H1 (cell line): ENCODE data around the gene KCNMA1. TPM values are rescaled to one million over a fixed set of nuclear protein-coding genes. Genes with fewer than 3 reads are reported as not detected.

Source experiments
- CTCF ChIA-PET: fragments of 300-600 bp; sonication (Branson Sonifier 250); formaldehyde crosslinking; loops from one replicate; lab custom pipeline; 2021; ENCODE audit not compliant: partially characterized antibody; lab: Charles Lee
- POLR2A ChIA-PET: fragments of 300-600 bp; sonication (Branson Sonifier 250); formaldehyde crosslinking; loops from one replicate; lab custom pipeline; 2021; ENCODE audit warnings: inconsistent platforms; ENCODE audit not compliant: partially characterized antibody; lab: Charles Lee
- DNase-seq, 2 experiments: peaks; one replicate each; pipeline versions ENCODE4 v3.0.0 to v3.0.0-alpha.2; 2010 to 2022; ENCODE audit warnings: low spot score in 2 of 2, low read depth in 1 of 2, mixed read lengths in 1 of 2
- FAIRE-seq: peaks from 2 replicates; lab custom pipeline; 2011; peaks lifted over from hg19 to GRCh38; lab: Jason Lieb, UNC
- H2AFZ ChIP-seq: 2 replicates; pipeline ENCODE4 v1.8.1; 2012; ENCODE audit warnings: low read length, inconsistent platforms
- H2AK5ac ChIP-seq: 2 replicates; pipeline ENCODE4 v1.6.1; 2013; ENCODE audit warnings: low read depth, low read length
- H2BK120ac ChIP-seq: replicated peaks from 2 replicates; pipeline ENCODE3; 2013; ENCODE audit warnings: low read depth, low read length, inconsistent platforms
- H2BK12ac ChIP-seq: 2 replicates; pipeline ENCODE4 v1.6.1; 2013; ENCODE audit warnings: low read depth, low read length
- H2BK15ac ChIP-seq: 2 replicates; pipeline ENCODE4 v1.6.1; 2013; ENCODE audit warnings: low read length
- H2BK20ac ChIP-seq: 2 replicates; pipeline ENCODE4 v1.6.1; 2013; ENCODE audit warnings: low read length
- H2BK5ac ChIP-seq: 2 replicates; pipeline ENCODE4 v1.6.1; 2013; ENCODE audit warnings: low read depth, low read length
- H3K14ac ChIP-seq: 2 replicates; pipeline ENCODE4 v1.6.1; 2013; ENCODE audit warnings: inconsistent platforms; ENCODE audit not compliant: insufficient read length
- H3K18ac ChIP-seq: 2 replicates; pipeline ENCODE4 v1.6.1; 2013; ENCODE audit warnings: low read length; ENCODE audit errors: extremely low read depth
- H3K23ac ChIP-seq: 2 replicates; pipeline ENCODE4 v1.6.1; 2013; ENCODE audit warnings: inconsistent platforms; ENCODE audit not compliant: insufficient read length
- H3K23me2 ChIP-seq: 2 replicates; pipeline ENCODE4 v1.6.1; 2013; ENCODE audit warnings: low read depth, low read length
- H3K27ac ChIP-seq: 2 replicates; pipeline ENCODE4 v1.6.1; 2011; ENCODE audit warnings: low read depth, low read length, inconsistent platforms
- H3K27me3 ChIP-seq, 4 experiments: replicated peaks in 1 of 4; 1 replicate in 1 of 4; 2 replicates in 3 of 4; pipeline versions ENCODE4 v1.6.1 to v1.8.1; 2011 to 2013; ENCODE audit warnings: low read length in 3 of 4, mild to moderate bottlenecking in 3 of 4, inconsistent platforms in 2 of 4, mixed read lengths in 2 of 4, moderate library complexity in 1 of 4; ENCODE audit not compliant: control insufficient read depth in 3 of 4, insufficient read depth in 3 of 4; ENCODE audit errors: extremely low read depth in 1 of 4
- H3K36me3 ChIP-seq, 4 experiments: 2 replicates each; pipeline versions ENCODE4 v1.6.1 to v1.8.1; 2011 to 2013; ENCODE audit warnings: mild to moderate bottlenecking in 4 of 4, low read length in 3 of 4, moderate library complexity in 2 of 4, control low read depth in 1 of 4, inconsistent platforms in 1 of 4; ENCODE audit not compliant: insufficient read depth in 4 of 4, control insufficient read depth in 2 of 4
- H3K4ac ChIP-seq: replicated peaks from 2 replicates; pipeline ENCODE3; 2013; ENCODE audit warnings: low read length, low read depth, mixed read lengths, inconsistent platforms; ENCODE audit not compliant: insufficient read length
- H3K4me1 ChIP-seq, 4 experiments: replicated peaks in 1 of 4; 1 replicate in 1 of 4; 2 replicates in 3 of 4; pipeline versions ENCODE4 v1.6.1 to v1.8.1; 2011 to 2013; ENCODE audit warnings: low read length in 3 of 4, inconsistent platforms in 2 of 4, mixed read lengths in 1 of 4; ENCODE audit not compliant: insufficient read depth in 4 of 4, control insufficient read depth in 3 of 4
- H3K4me2 ChIP-seq, 2 experiments: 2 replicates each; pipeline versions ENCODE4 v1.6.1 to v1.8.1; 2011 to 2013; ENCODE audit warnings: low read depth in 2 of 2, low read length in 2 of 2, control low read depth in 1 of 2, inconsistent platforms in 1 of 2, mild to moderate bottlenecking in 1 of 2; ENCODE audit not compliant: insufficient read depth in 1 of 2
- H3K4me3 ChIP-seq, 4 experiments: fragments of 200-600, 300-600 bp in 1 of 4; sonication (generic), shearing (Covaris generic), sonication (Bioruptor Twin) in 1 of 4; 2 replicates each; pipeline versions ENCODE4 v1.5.1 to v1.8.1; 2011 to 2016; ENCODE audit warnings: low read length in 4 of 4, low read depth in 3 of 4, control low read depth in 2 of 4, inconsistent platforms in 2 of 4, mild to moderate bottlenecking in 2 of 4, mixed read lengths in 1 of 4, moderate library complexity in 1 of 4; ENCODE audit not compliant: insufficient read depth in 2 of 4; ENCODE audit errors: extremely low read depth in 1 of 4
- H3K56ac ChIP-seq: replicated peaks from 2 replicates; pipeline ENCODE3; 2013; ENCODE audit warnings: low read depth, mild to moderate bottlenecking, mixed read lengths, low read length, inconsistent platforms; ENCODE audit not compliant: insufficient read length
- H3K79me1 ChIP-seq: 2 replicates; pipeline ENCODE4 v1.6.1; 2013; ENCODE audit warnings: low read depth, low read length, control low read depth
- H3K79me2 ChIP-seq, 2 experiments: 2 replicates each; pipeline versions ENCODE4 v1.6.1 to v1.8.1; 2012 to 2013; ENCODE audit warnings: low read length in 2 of 2, mild to moderate bottlenecking in 2 of 2, inconsistent platforms in 1 of 2; ENCODE audit not compliant: insufficient read depth in 2 of 2, control insufficient read depth in 1 of 2
- H3K9ac ChIP-seq, 4 experiments: replicated peaks in 1 of 4; 1 replicate in 1 of 4; 2 replicates in 3 of 4; pipeline versions ENCODE4 v1.6.1 to v1.8.1; 2011 to 2013; ENCODE audit warnings: low read depth in 3 of 4, low read length in 3 of 4, control low read depth in 2 of 4, mild to moderate bottlenecking in 2 of 4, moderate library complexity in 2 of 4, inconsistent platforms in 1 of 4; ENCODE audit errors: extremely low read depth in 1 of 4
- H3K9me3 ChIP-seq, 2 experiments: 2 replicates each; pipeline versions ENCODE4 v1.6.1 to v1.8.1; 2012 to 2013; ENCODE audit warnings: mild to moderate bottlenecking in 2 of 2, moderate library complexity in 2 of 2, control low read depth in 1 of 2, inconsistent platforms in 1 of 2, low read depth in 1 of 2, low read length in 1 of 2, mixed read lengths in 1 of 2; ENCODE audit not compliant: insufficient read depth in 2 of 2
- H4K20me1 ChIP-seq, 2 experiments: replicated peaks in 1 of 2; 2 replicates each; pipeline versions ENCODE3 to v1.8.1; 2011 to 2013; ENCODE audit warnings: inconsistent platforms in 2 of 2, low read length in 2 of 2, mild to moderate bottlenecking in 1 of 2; ENCODE audit not compliant: insufficient read depth in 2 of 2, control insufficient read depth in 1 of 2
- H4K5ac ChIP-seq: 2 replicates; pipeline ENCODE4 v1.6.1; 2013; ENCODE audit warnings: low read length, low read depth, mixed read lengths, inconsistent platforms; ENCODE audit not compliant: insufficient read length
- H4K8ac ChIP-seq: 2 replicates; pipeline ENCODE4 v1.8.0; 2013; ENCODE audit warnings: mild to moderate bottlenecking, moderate library complexity, low read length, inconsistent platforms; ENCODE audit not compliant: insufficient read depth; ENCODE audit errors: extremely low read depth
- H4K91ac ChIP-seq: replicated peaks from 2 replicates; pipeline ENCODE3; 2013; ENCODE audit warnings: low read length, mixed read lengths, inconsistent platforms; ENCODE audit not compliant: insufficient read length
- BRCA1 ChIP-seq: IDR thresholded peaks from 2 replicates; pipeline ENCODE4 v1.6.1; 2012; ENCODE audit warnings: low read depth, low read length, improper control_type of control experiment
- CBX5 ChIP-seq: fragments of 300-800, 300-1000 bp; sonication (generic); IDR thresholded peaks from 2 replicates; pipeline ENCODE4 v1.7.1; 2016; ENCODE audit warnings: antibody characterized with exemption, low read length, low read depth
- EGR1 ChIP-seq: IDR thresholded peaks from 2 replicates; pipeline ENCODE4 v1.6.1; 2011; ENCODE audit warnings: low read depth, low read length, borderline replicate concordance
- EZH2 ChIP-seq: fragments of 200-600 bp; sonication (generic); IDR thresholded peaks from 2 replicates; pipeline ENCODE4 v1.7.1; 2012; ENCODE audit warnings: low read depth, mild to moderate bottlenecking, moderate library complexity, low read length, inconsistent platforms; ENCODE audit not compliant: severe bottlenecking
- JUND ChIP-seq: IDR thresholded peaks from 2 replicates; pipeline ENCODE4 v1.6.1; 2011; ENCODE audit warnings: mild to moderate bottlenecking, improper control_type of control experiment, low read length
- PHF8 ChIP-seq: fragments of 200-600 bp; sonication (generic); conservative IDR thresholded peaks from 2 replicates; pipeline ENCODE4 v1.7.1; 2012; ENCODE audit warnings: low read depth, mild to moderate bottlenecking, inconsistent platforms, low read length, moderate library complexity
- SP2 ChIP-seq: IDR thresholded peaks from 2 replicates; pipeline ENCODE4 v1.6.1; 2012; ENCODE audit warnings: mild to moderate bottlenecking, low read length, inconsistent platforms
- TAF7 ChIP-seq: optimal IDR thresholded peaks from 2 replicates; pipeline ENCODE3; 2011; ENCODE audit warnings: low read depth, mild to moderate bottlenecking, inconsistent platforms, low read length, moderate library complexity, borderline replicate concordance
- ZNF274 ChIP-seq: IDR thresholded peaks from 2 replicates; pipeline ENCODE4 v1.7.0; 2012; ENCODE audit warnings: low read length, borderline replicate concordance; ENCODE audit errors: extremely low read depth
- WGBS, 2 experiments: shearing (Covaris generic) in 1 of 2; methylation state at CpG; one replicate each; pipeline versions ENCODE4 v1.1.6 to v1.1.7; 2013 to 2015; ENCODE audit warnings: low lambda C conversion rate in 2 of 2, mixed read lengths in 2 of 2, inconsistent platforms in 1 of 2, low coverage in 1 of 2, missing lambda C conversion rate in 1 of 2; ENCODE audit not compliant: insufficient replicate concordance in 2 of 2, insufficient coverage in 1 of 2, insufficient read length in 1 of 2; ENCODE audit errors: extremely low coverage in 1 of 2, missing lambda C conversion rate in 1 of 2; 5-methylcytosine and 5-hydroxymethylcytosine counted together
- polyA plus RNA-seq, 7 experiments: library from polyadenylated mRNA; depleted of rRNA in 3 of 7; stranded (reverse) in 5 of 7; unstranded in 2 of 7; fragments of >200 nt in 5 of 7; fragments of 200-250 nt in 2 of 7; gene quantifications; 1 replicate in 5 of 7; 2 replicates in 1 of 7; 4 replicates in 1 of 7; pipeline versions ENCODE4 v1.2.1 to v1.2.3, GENCODE V29; 2011 to 2013; ENCODE audit warnings: missing spikeins in 2 of 7, mixed read lengths in 2 of 7
- total RNA-seq: library from RNA; stranded (reverse); fragmentation: NEBNext Ultra II Directional; extraction: Animal tissue kit (Norgen Biotek cat#: 25700); gene quantifications from 2 replicates; pipeline ENCODE4 v1.2.1, GENCODE V29; 2021
- TF ChIP-seq, protein P1 (sequence below): IDR thresholded peaks from 2 replicates; pipeline ENCODE4 v1.6.1; 2012; ENCODE audit warnings: inconsistent platforms
- TF ChIP-seq, protein P2 (sequence below), 3 experiments: IDR thresholded peaks; 1 replicate in 2 of 3; 2 replicates in 1 of 3; pipeline versions ENCODE4 v1.5.1 to v1.6.1; 2011; ENCODE audit warnings: low read length in 3 of 3, mild to moderate bottlenecking in 3 of 3, inconsistent platforms in 2 of 3, low read depth in 1 of 3, moderate library complexity in 1 of 3; ENCODE audit not compliant: insufficient read depth in 1 of 3; ENCODE audit errors: control extremely low read depth in 1 of 3

The KCNMA1 gene
- total and polyA plus RNA-seq, 2 of the 8 experiments (the other 6 are each of a cell fraction or from before 2014, with no cell fraction given), result 10.2 to 11.1 TPM

DNA sequence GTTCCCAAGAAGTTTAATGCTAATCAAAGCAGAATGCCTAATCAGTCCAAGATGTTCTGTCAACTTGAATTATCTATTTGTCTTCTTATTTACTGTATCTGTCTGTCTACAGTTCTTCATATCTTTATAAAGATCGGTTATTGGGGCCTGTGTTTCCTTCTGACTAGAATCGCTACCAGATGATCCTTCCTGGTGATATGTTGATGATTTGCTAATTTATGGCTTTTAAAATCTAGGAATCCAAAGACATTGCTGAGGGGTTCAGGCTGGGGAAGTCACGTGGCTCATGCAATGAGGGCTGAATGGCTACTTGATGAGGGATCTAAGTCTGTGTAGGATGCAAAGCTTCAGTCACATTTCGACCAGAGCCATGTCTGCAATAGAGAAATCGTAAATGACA, 536.3 kb downstream of the KCNMA1 start:
- Histone ChIP-seq H3K18ac (no peak overlapping the region), H3K36me3 (no peaks in the 10 kb centered on the region)
- WGBS, 2 experiments, result 94% methylated on average over 5 of the region's 5 CpGs; no CpG with 5 or more reads in 1 of the 2 experiments
- TF ChIP-seq ZNF274 (no peak), JUND (no peak), CBX5 (no peak), SP2 (no peak), BRCA1 (no peak), EZH2 (no peak), PHF8 (no peak), TAF7 (no peak), EGR1 (no peak)
- TF ChIP-seq, protein P1, sequence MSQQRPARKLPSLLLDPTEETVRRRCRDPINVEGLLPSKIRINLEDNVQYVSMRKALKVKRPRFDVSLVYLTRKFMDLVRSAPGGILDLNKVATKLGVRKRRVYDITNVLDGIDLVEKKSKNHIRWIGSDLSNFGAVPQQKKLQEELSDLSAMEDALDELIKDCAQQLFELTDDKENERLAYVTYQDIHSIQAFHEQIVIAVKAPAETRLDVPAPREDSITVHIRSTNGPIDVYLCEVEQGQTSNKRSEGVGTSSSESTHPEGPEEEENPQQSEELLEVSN, result no peak
- TF ChIP-seq, protein P2, sequence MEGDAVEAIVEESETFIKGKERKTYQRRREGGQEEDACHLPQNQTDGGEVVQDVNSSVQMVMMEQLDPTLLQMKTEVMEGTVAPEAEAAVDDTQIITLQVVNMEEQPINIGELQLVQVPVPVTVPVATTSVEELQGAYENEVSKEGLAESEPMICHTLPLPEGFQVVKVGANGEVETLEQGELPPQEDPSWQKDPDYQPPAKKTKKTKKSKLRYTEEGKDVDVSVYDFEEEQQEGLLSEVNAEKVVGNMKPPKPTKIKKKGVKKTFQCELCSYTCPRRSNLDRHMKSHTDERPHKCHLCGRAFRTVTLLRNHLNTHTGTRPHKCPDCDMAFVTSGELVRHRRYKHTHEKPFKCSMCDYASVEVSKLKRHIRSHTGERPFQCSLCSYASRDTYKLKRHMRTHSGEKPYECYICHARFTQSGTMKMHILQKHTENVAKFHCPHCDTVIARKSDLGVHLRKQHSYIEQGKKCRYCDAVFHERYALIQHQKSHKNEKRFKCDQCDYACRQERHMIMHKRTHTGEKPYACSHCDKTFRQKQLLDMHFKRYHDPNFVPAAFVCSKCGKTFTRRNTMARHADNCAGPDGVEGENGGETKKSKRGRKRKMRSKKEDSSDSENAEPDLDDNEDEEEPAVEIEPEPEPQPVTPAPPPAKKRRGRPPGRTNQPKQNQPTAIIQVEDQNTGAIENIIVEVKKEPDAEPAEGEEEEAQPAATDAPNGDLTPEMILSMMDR (IDR thresholded peaks at IDR 0.05; ENCODE audit: control extremely low read depth in 1 of 3, insufficient read depth in 1 of 3, low read depth in 1 of 3, low read length in 3 of 3), result no peak

More for the DNA sequence above, 536.3 kb downstream of the KCNMA1 start:
- no peak overlapping the region for H4K91ac ChIP-seq
- ChIA-PET CTCF (interaction anchor here (1.7 to 3.0 kb wide), 2 partner anchors 9 to 10 kb away, joined by 4 to 20 read pairs; no protein-coding TSS in a partner anchor), POLR2A (no interaction called here)
- no peaks in the 10 kb centered on the region for H4K20me1 ChIP-seq
- H3K9me3 ChIP-seq, result no peaks in the 10 kb centered on the region
- no peak overlapping the region for H4K5ac ChIP-seq
- no peak overlapping the region for H3K23ac ChIP-seq
- H2BK5ac ChIP-seq, result no peak overlapping the region
- no peak overlapping the region for H2BK15ac ChIP-seq
- H3K79me1 ChIP-seq, result no peaks in the 10 kb centered on the region
- H2AFZ ChIP-seq, result no peak overlapping the region
- no peaks in the 10 kb centered on the region for H3K4me1 ChIP-seq
- no peak overlapping the region for H3K4me2 ChIP-seq
- H3K14ac ChIP-seq, result no peak overlapping the region
- no peaks in the 10 kb centered on the region for H3K23me2 ChIP-seq
- no peak overlapping the region for H3K4ac ChIP-seq
- H2BK12ac ChIP-seq, result no peak overlapping the region
- DNase-seq, result no peak
- no peak overlapping the region for H4K8ac ChIP-seq
- H3K4me3 ChIP-seq, result no peak overlapping the region
- no peak for FAIRE-seq
- no peak overlapping the region for H3K27ac ChIP-seq
- H2BK120ac ChIP-seq, result no peak overlapping the region
- H2BK20ac ChIP-seq, result no peak overlapping the region
- H3K79me2 ChIP-seq, result no peaks in the 10 kb centered on the region
- no peak overlapping the region for H2AK5ac ChIP-seq
- no peak overlapping the region for H3K9ac ChIP-seq
- H3K56ac ChIP-seq, result no peak overlapping the region
- H3K27me3 ChIP-seq, result no peaks in the 10 kb centered on the region
